Raji (cell line): ENCODE measurements around the gene NCCRP1.

Source experiments
- POLR2A ChIP-seq: IDR thresholded peaks from 2 replicates; pipeline ENCODE4 v1.6.1; 2011; ENCODE audit warnings: low read depth, low read length, control low read depth; ENCODE audit not compliant: insufficient read depth

NCCRP1 gene

DNA sequence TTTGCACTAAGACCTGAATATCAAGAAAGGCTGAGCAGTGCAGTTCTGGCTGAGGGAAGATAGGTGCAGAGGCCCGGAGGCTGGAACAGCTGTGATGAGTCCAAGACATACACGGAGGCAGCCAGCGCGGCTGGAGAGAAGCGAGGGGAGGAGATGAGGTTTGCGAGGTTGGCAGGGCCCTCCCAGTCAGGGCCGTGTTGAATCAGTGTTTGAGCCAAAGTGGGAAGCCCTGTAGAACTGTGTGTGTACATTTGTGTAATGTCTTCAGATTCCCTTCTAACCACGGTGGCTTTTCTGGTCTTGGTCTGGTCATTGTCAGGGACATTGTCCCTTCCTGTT is 36.3 kb upstream of the NCCRP1 start:
- no peak for TF ChIP-seq POLR2A

DNA sequence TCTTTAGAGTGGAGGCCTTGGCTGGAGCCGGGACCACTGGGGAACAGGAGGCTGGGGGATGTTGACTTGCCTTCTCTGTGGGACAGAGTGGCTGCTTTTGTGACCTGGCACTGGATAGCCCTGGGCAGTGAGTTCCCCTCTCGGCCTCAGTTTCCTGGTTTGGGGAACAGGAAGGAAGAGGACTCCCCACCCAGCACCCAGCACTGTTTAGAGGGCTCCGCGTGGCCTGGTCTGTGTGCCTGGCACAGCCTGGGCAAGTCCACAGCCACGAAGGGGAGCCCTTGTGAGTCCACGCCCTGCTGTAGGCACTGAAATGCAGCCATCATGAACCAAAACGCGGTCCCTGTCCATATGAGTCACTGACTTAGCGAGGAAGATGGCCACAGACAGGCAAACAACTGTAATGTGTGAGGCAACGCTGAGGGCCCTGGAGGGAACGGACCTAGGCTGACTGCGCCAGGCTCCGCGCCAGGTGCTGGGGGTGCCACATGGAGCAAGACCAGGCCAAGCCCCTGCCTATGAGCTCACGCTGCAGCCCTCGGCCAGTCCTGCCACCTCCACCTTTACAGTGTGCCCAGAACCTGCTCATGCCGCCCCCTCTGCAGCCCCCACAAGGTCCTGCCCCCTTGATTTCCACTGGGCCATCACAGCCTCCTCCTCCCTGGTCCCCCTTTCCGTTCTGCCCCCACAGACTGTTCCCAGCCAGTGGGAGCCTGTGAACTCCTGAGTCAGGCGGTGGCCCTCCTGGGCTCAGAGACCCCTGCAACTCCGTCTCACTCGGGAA is 35.7 kb upstream of the NCCRP1 start:
- TF ChIP-seq POLR2A, result no peak

DNA sequence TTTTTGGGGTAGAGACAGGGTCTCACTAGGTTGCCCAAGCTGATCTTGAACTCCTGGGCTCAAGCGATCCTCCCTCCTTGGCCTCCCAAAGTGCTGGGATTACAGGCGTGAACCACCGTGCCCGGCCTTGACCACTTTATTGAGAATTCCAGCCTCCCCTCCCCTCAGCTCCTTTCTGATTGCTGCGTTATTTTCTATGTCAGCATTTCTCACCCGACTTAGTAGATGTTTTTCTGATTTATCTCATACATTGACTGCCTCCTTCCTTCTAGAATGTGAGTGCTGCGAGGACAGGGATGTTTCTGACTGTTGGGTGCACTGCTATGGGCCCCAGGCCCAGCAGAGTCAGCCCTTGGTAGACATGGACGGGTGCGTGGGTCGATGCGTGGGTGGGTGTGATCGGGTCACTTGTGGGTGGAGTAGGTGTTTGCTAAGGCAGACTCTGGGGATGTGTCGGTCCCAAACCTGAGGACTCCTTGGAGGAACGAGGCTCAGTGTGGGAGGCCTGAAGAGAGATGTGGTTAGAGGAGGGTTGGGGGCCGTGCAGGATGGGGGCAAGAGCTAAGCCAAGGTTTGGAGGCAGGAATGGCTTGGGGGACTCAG is 34.2 kb upstream of the NCCRP1 start:
- TF ChIP-seq POLR2A, result no peak

DNA sequence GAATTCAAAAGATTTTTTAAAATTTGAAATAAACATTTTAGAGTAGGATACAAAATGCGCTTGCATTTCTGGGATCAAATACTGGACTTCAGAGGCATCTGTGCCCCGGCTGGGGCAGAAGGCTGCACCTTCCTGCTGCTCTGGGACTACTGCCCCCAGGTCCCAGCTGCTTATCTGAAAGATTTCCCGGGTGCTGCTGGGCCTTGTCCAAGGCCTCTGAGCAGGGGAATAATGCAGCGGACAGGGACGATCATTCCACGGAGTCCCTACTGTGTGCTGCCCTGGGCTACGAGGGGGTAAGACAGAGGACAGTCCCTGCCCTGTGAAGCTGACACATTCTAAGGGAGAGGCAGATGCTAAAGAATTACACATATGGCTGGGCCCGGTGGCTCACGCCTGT is 33.1 kb upstream of the NCCRP1 start:
- TF ChIP-seq POLR2A, result no peak

DNA sequence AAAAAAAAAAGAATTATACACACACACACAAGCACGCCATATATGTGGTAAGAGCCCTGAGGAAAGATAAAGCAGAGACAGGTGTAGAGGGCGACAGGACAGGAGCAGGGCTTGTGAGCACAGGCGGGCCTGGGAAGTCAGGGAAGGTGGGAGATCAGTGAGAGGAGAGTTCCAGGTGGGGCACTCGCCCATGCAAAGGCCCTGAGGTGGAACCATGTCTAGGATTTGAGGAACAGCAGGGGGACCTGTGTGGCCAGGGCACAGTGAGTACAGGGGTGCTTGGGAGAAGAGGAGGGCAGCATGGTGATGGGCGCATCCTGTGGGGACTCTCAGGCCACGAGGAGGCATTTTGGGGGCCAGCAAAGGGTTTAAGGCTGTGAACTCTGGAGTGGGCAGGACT is 32.5 kb upstream of the NCCRP1 start:
- no peak for TF ChIP-seq POLR2A

DNA sequence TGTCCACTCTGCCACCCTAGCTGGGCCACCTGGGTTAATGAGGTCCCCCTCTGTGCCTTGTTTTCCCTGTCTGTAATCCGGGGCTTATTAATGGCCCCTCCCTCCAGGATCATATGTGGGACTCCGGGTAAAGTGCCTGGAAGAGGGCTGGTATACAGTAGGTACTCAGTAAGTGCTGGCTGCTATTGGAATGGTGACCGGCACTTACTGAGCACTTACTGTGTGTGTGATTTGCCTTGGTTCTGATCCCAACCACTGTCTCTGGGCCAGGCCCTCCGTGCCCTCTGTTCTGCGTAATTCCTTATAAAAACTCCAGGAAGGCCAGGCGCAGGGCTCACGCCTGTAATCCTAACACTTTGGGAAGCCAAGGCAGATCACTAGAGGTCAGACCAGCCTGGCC is 30.9 kb upstream of the NCCRP1 start:
- no peak for TF ChIP-seq POLR2A

DNA sequence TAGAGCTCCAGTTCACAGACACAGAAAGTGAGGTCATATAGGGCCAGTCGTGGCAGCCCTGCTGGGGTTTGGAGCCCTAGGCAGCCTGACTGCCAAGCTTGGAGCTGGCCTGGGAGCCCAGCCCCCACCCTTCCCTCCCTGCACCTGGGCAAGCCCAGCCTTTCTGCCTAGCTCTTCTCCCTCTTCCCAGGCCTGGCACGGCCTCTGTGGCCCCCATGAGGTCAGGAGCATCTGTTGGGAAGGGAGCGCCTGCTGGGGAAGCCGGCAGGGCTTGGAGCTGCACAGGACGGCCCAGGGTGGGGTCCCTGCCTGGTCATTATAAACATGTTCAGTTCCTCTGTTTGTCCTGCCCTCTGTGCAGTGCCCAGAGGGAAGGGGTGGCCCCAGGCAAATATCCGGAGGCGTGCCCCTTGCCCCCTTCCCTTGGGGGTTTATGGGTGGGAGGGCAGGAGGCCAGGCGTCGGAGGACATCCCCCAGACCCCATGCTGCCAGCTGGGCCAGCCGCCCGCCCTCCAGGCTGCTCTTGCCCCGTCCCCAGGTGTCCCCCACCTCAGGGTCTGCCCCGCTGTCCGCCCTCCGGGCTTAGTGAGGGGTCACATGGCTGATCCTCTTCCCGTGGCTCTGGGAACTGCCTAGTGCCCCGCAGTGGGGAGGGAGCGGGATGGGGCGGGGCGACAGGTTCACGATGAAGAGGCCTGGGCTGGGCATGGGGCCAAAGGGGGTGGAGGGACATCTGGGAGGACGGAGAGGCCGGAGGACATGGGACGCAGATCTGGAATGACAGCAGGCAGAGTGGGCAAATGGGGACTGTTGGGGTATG is 30.0 kb upstream of the NCCRP1 start:
- no peak for TF ChIP-seq POLR2A

DNA sequence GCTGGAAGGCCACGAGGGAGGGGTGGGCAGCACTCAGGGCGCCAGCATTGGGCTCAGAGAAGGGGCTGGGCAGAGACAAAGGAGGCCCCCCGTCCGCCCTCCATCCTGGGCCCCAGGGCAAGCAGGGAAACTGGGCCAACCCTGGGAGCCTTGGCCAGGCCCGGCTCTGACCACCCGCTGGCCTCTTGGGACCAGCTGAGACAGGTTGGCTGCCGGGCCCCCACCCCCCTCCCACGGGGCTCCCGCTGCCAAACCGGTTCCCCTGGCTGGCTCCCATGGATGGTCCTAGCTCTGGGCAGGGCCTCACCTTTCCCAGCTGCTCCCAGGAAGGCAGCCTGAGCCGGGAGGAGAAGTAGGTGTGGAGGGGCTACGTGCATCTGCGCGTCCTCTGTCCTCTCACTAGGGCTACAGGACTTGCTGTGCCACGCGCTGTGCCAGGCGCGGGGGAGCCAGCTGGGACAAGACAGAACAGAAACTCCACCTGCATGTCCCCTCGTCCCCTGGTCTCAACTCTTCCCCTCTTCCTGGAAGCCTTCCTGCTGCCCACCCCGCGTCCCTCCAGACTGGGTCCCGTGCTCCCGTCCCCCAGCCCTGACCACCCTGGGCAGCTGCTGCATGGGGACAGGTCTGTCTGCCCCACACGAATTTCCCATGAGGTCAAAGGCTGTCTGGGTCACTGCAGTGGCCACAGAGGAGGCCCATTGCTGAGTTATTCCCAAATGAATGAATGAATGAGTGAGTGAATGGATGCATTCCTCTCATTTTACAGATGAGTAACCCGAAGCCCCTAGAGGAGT is 29.1 kb upstream of the NCCRP1 start:
- TF ChIP-seq POLR2A, result no peak

DNA sequence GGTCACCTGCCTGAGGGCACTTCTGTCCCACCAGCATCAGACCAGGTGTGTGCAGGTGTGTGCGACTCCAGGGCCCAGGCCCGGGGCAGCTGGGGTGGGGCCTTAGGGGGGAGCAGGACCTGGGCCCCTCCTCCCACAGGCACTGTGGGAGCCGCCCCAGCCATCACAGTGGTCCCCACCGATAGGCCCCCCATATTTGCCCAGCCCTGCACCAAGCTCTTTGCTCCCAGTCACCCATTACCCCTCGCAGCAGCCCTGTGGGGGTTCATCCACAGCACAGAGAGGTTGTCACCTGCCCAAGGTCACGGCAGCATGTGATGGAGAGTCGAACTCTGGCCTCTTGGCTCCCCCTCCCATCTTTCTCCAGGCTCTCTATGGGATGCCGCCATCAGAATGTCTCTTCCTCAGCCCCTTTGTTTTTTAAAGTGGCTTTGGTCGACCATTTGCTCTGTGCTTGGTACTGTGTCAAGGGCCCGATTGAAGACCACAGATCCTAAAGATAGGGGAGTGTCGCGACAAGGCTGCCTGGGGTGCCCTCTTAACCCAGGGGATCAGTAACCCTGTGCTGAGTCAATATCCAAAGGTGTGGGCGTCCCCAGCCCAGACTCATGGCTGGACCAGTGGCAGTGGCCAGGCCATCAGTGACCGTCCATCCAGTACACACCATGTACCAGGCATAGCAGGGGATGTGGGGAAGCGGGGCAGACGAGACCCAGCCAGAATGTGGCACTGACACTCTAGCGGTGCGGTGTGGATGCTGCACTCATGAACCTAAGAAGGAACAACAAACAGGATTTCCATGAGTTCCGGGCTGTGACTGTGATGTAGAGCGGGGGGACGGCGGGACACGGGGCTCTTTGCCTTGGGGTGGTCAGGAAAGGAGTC is 28.3 kb upstream of the NCCRP1 start:
- TF ChIP-seq POLR2A, result no peak

DNA sequence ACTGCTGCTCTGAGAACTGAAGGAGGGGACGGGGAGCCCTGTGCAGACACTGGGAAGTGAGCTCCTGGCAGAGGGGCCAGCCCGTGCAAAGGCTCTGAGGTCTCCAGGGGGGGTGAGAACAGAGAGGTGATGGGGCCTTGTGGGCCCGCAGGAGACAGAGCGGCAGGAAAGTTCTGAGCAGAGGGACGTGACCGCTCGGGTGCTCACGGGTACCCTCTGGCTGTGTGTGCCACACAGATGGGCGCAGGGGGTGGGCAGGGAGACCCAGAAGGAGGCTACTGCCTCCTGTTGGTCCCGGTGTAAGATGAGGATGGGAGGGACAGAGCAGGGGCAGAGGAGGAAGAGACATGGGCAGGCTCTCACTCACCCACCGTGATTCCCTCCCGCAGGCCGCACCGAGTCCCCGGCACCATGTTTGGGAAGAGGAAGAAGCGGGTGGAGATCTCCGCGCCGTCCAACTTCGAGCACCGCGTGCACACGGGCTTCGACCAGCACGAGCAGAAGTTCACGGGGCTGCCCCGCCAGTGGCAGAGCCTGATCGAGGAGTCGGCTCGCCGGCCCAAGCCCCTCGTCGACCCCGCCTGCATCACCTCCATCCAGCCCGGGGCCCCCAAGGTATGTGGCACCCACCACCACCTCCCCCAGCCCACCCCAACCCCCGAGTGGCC is 27.5 kb upstream of the NCCRP1 start:
- no peak for TF ChIP-seq POLR2A

DNA sequence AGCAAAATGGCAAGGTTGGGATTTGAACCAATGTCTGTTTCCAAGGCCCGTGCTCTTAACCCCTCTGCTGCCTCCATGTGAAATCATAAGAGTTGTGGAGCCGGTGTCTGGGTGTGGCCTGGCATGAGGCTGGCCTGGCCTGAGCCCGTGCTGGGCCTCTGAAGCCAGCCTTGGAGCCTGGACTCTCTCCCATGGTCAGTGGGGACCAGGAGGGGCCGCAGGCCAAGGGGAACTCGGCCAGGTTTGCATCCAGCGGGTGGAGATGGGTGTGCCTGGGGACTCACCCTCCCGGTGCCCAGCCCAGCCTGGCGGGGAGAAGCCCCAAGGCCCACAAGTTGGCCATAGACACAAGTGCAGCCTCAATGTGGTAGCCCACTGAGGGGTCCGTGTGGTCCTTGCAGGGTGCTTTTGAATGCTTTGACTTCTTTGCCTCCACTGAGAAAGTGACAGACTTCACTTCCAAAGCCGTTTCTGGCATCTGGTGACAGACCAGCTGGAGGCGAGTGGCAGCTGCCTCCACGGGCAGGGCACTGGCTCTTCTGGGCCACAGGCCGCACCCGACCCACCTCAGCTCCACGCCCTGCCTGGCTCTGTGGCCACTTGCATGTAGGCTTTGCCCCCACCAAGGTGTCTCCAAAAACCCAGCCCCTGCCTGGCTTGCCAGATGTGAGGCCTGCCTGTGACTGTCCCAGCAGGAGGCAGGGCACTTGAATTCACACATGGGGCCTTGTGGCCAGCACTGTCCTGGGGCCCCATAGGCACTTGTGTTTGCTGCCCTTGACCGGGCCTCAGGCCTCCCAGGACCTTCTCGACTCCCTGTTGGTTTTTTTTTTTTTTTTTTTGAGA is 26.2 kb upstream of the NCCRP1 start:
- TF ChIP-seq POLR2A, result no peak

DNA sequence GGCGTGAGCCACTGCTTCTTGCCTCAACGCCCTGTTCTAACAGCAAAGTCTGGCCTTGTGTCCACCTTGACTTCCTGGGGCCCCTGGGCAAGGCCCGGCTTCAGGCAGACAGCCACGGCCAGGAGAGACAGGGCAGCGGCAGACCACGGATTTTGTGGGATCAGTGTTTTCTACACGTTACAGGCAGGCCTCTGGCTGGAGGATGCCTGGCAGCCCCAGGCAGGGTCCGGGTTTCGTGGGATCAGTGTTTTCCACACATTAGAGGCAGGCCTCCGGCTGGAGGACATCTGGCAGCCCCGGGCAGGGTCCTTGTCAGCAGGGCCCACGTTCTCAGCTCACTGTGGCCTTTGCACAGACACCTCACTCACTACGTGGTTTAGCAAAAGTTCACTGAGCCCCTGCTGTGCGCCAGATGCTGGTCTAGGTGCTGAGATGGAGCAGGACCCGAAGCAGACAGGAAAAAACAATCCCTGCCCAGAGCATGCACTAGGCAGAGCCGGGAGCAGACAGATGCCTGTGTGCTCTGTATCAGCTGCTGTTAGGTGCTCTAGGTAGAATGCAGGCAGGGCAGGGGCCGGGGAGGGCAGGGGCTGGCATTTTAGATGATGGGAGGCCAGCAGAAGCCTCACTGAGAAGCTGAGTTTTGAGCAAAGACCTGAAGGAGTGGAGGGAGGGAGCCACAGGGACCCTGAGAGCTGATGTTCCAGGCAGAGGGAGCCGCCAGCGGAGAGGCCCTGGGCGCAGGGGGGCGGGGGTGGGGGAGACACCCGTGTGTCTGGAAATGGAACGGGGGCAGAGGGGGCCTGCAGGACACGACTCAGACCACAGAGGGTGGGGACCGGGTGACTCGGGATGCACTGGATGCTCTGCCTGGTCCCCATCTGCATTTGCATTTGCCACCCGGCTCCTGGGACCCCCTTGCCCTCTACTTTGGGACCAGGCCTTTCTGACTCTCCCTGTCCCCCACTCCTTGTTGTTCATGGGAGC is 25.0 kb upstream of the NCCRP1 start:
- TF ChIP-seq POLR2A, result no peak
